PFSK-1 (cell line): ENCODE measurements around the gene KCND1.

Source experiments
- POLR2AphosphoS5 ChIP-seq: IDR thresholded peaks from 2 replicates; pipeline ENCODE4 v1.6.1; 2012; ENCODE audit warnings: low read depth, mild to moderate bottlenecking, control low read depth, low read length, moderate library complexity
- SIN3A ChIP-seq: IDR thresholded peaks from 2 replicates; pipeline ENCODE4 v1.6.1; 2012; ENCODE audit warnings: mild to moderate bottlenecking, low read length, moderate library complexity, borderline replicate concordance; ENCODE audit not compliant: insufficient read depth
- TAF1 ChIP-seq: IDR thresholded peaks from 2 replicates; pipeline ENCODE4 v1.6.1; 2012; ENCODE audit warnings: low read length, control low read depth, borderline replicate concordance; ENCODE audit not compliant: insufficient read depth
- TF ChIP-seq, protein P1 (sequence below), 2 experiments: IDR thresholded peaks; 2 replicates each; pipeline versions ENCODE4 v1.6.1 to v1.8.0; 2011 to 2012; ENCODE audit warnings: low read depth in 2 of 2, low read length in 2 of 2, control low read depth in 1 of 2, inconsistent platforms in 1 of 2, mild to moderate bottlenecking in 1 of 2, moderate library complexity in 1 of 2; ENCODE audit not compliant: insufficient read depth in 1 of 2

DNA sequence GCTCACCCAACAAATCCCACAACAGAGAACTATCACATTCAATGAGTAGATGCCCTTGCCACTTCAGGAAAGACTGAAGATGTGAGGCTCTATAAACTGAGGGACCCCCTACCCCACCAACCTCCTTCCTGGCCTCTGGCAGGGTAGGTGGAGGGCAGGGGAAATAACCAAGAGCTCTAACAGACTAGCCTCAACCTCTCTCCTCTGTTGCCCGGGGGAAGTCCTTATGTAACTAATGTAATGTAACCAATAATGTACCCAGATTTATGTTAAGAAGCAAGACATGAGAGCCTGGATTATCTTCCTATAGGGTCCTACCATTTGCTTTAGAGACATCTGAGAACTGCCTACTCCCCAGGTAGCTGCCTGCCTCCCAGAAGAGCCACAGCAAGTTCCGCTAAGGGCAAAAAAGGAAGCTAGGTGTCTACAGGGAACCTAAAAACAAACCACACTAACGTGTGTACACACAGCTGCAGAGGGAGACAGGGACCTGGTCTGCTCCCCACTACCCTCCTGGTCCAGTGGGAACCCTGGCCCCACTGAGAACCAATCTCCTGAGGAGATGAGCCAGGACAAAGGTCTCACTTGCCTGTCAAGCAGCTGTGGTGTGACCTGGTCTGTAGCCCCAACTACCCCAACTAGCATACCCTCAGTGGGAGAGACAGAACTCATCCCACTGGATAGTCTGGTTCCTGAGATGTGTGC lies 32.0 kb downstream of the KCND1 start:
- no peak for TF ChIP-seq POLR2AphosphoS5
- TF ChIP-seq, protein P1, sequence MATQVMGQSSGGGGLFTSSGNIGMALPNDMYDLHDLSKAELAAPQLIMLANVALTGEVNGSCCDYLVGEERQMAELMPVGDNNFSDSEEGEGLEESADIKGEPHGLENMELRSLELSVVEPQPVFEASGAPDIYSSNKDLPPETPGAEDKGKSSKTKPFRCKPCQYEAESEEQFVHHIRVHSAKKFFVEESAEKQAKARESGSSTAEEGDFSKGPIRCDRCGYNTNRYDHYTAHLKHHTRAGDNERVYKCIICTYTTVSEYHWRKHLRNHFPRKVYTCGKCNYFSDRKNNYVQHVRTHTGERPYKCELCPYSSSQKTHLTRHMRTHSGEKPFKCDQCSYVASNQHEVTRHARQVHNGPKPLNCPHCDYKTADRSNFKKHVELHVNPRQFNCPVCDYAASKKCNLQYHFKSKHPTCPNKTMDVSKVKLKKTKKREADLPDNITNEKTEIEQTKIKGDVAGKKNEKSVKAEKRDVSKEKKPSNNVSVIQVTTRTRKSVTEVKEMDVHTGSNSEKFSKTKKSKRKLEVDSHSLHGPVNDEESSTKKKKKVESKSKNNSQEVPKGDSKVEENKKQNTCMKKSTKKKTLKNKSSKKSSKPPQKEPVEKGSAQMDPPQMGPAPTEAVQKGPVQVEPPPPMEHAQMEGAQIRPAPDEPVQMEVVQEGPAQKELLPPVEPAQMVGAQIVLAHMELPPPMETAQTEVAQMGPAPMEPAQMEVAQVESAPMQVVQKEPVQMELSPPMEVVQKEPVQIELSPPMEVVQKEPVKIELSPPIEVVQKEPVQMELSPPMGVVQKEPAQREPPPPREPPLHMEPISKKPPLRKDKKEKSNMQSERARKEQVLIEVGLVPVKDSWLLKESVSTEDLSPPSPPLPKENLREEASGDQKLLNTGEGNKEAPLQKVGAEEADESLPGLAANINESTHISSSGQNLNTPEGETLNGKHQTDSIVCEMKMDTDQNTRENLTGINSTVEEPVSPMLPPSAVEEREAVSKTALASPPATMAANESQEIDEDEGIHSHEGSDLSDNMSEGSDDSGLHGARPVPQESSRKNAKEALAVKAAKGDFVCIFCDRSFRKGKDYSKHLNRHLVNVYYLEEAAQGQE (IDR thresholded peaks at IDR 0.05; ENCODE audit: insufficient read depth in 1 of 2, low read depth in 2 of 2, low read length in 2 of 2), result no peak
- no peak for TF ChIP-seq TAF1
- TF ChIP-seq SIN3A, result no peak
